HG03460 (cell line): ENCODE measurements around the gene KCNN2.
A peak's percentile ranks its signal among the peaks of the same experiment; 100 is the strongest.

Experiments used
- ATAC-seq: cut with Tn5 transposase; IDR thresholded peaks from one replicate; pipeline ENCODE4 v1.9.1; 2021; ENCODE audit not compliant: unreplicated experiment

Gene KCNN2

GRCh38 chr5:114361724-114362196 lies at the start of gene KCNN2:
KCNN2 (plus strand) TSS chr5:114362070; CDS start chr5:114362140, 70 bp downstream.
- peak; percentile 44 for ATAC-seq

- ATAC-seq: no peak
Measured at GRCh38 chr5:114312658-114313057, 49.2 kb upstream of the KCNN2 start.

GRCh38 chr5:114314061-114314460 lies 47.8 kb upstream of the KCNN2 start:
- no peak for ATAC-seq

- no peak for ATAC-seq
Measured at GRCh38 chr5:114316167-114316566, 45.7 kb upstream of the KCNN2 start.

GRCh38 chr5:114317751-114318150 lies 44.1 kb upstream of the KCNN2 start:
- no peak for ATAC-seq

GRCh38 chr5:114319236-114319635 lies 42.6 kb upstream of the KCNN2 start:
- ATAC-seq: no peak

- no peak for ATAC-seq
Measured at GRCh38 chr5:114319821-114320220, 42.0 kb upstream of the KCNN2 start.

GRCh38 chr5:114324282-114324681 lies 37.6 kb upstream of the KCNN2 start:
- ATAC-seq: no peak

GRCh38 chr5:114325541-114325940 lies 36.3 kb upstream of the KCNN2 start:
- no peak for ATAC-seq

- ATAC-seq: no peak
Measured at GRCh38 chr5:114327474-114327873, 34.4 kb upstream of the KCNN2 start.

- ATAC-seq: no peak
Measured at GRCh38 chr5:114327987-114328386, 33.9 kb upstream of the KCNN2 start.

GRCh38 chr5:114330916-114331531 lies 30.8 kb upstream of the KCNN2 start:
- no peak for ATAC-seq

GRCh38 chr5:114332493-114332892 lies 29.4 kb upstream of the KCNN2 start:
- ATAC-seq: no peak

- no peak for ATAC-seq
Measured at GRCh38 chr5:114332925-114333324, 28.9 kb upstream of the KCNN2 start.

- no peak for ATAC-seq
Measured at GRCh38 chr5:114335391-114335790, 26.5 kb upstream of the KCNN2 start.

- no peak for ATAC-seq
Measured at GRCh38 chr5:114339108-114339507, 22.8 kb upstream of the KCNN2 start.

- no peak for ATAC-seq
Measured at GRCh38 chr5:114346181-114346580, 15.7 kb upstream of the KCNN2 start.

GRCh38 chr5:114355086-114355830 lies 6.6 kb upstream of the KCNN2 start:
- ATAC-seq: no peak

- ATAC-seq: no peak
Measured at GRCh38 chr5:114358329-114358728, 3.5 kb upstream of the KCNN2 start.

GRCh38 chr5:114360357-114360756 lies 1.5 kb upstream of the KCNN2 start:
- no peak for ATAC-seq

GRCh38 chr5:114360816-114361723 lies 800 bp upstream of the KCNN2 start:
- peak; percentile 33 for ATAC-seq
